Skin epidermis (tissue), 12 donors: ENCODE measurements around the gene OCA2.

Experiments used
- H3K27ac ChIP-seq, 21 experiments: fragments of 200-600 bp; sonication (generic) in 11 of 21; one replicate each; pipeline ENCODE4 v1.5.0; 2020; ENCODE audit warnings: mild to moderate bottlenecking in 3 of 21, inconsistent platforms in 2 of 21, moderate library complexity in 2 of 21
- H3K4me3 ChIP-seq, 7 experiments: fragments of 200-600 bp; sonication (generic) in 2 of 7; one replicate each; pipeline ENCODE4 v1.5.0; 2020; ENCODE audit warnings: inconsistent platforms in 2 of 7, mild to moderate bottlenecking in 2 of 7, moderate library complexity in 1 of 7

Gene OCA2

GRCh38 chr15:27808182-27808581 lies 290.9 kb downstream of the OCA2 start:
- Histone ChIP-seq H3K27ac (no peak overlapping the region), H3K4me3 (no peak overlapping the region)

- Histone ChIP-seq H3K4me3 (no peak overlapping the region), H3K27ac (no peak overlapping the region)
Observed at GRCh38 chr15:27807335-27807734, 291.8 kb downstream of the OCA2 start.

GRCh38 chr15:27806396-27806795 lies 292.7 kb downstream of the OCA2 start:
- Histone ChIP-seq H3K27ac (no peak overlapping the region), H3K4me3 (no peak overlapping the region)

GRCh38 chr15:27805261-27806220 lies 293.6 kb downstream of the OCA2 start:
- H3K27ac ChIP-seq = no peak overlapping the region
- H3K4me3 ChIP-seq = no peak overlapping the region

GRCh38 chr15:27804569-27805260 lies 294.4 kb downstream of the OCA2 start:
- no peak overlapping the region for H3K4me3 ChIP-seq
- no peak overlapping the region for H3K27ac ChIP-seq

GRCh38 chr15:27798807-27799206 lies 300.3 kb downstream of the OCA2 start:
- H3K4me3 ChIP-seq = no peak overlapping the region

GRCh38 chr15:27797765-27798164 lies 301.4 kb downstream of the OCA2 start:
- H3K4me3 ChIP-seq = no peak overlapping the region

More at GRCh38 chr15:27798807-27799206, 300.3 kb downstream of the OCA2 start:
- H3K27ac ChIP-seq = no peak overlapping the region

GRCh38 chr15:27796405-27797320 lies 302.5 kb downstream of the OCA2 start:
- H3K4me3 ChIP-seq = no peak overlapping the region
- H3K27ac ChIP-seq = no peak overlapping the region

More at GRCh38 chr15:27797765-27798164, 301.4 kb downstream of the OCA2 start:
- no peak overlapping the region for H3K27ac ChIP-seq

GRCh38 chr15:27792756-27793264 lies 306.3 kb downstream of the OCA2 start:
- H3K4me3 ChIP-seq = no peak overlapping the region
- no peak overlapping the region for H3K27ac ChIP-seq

GRCh38 chr15:27790270-27790669 lies 308.8 kb downstream of the OCA2 start:
- no peak overlapping the region for H3K27ac ChIP-seq
- no peak overlapping the region for H3K4me3 ChIP-seq

- no peak overlapping the region for H3K4me3 ChIP-seq
- no peak overlapping the region for H3K27ac ChIP-seq
Observed at GRCh38 chr15:27787931-27788330, 311.2 kb downstream of the OCA2 start.

GRCh38 chr15:27784107-27784506 lies 315.0 kb downstream of the OCA2 start:
- Histone ChIP-seq H3K27ac (no peak overlapping the region), H3K4me3 (no peak overlapping the region)

GRCh38 chr15:27783678-27784077 lies 315.4 kb downstream of the OCA2 start:
- no peak overlapping the region for H3K27ac ChIP-seq
- no peak overlapping the region for H3K4me3 ChIP-seq

GRCh38 chr15:27782125-27782524 lies 317.0 kb downstream of the OCA2 start:
- Histone ChIP-seq H3K27ac (peak overlapping the region in 1 of 21 experiments; percentile 65), H3K4me3 (no peak overlapping the region)

GRCh38 chr15:27776501-27776900 lies 322.6 kb downstream of the OCA2 start:
- Histone ChIP-seq H3K27ac (no peak overlapping the region), H3K4me3 (no peak overlapping the region)

- no peak overlapping the region for H3K27ac ChIP-seq
- no peak overlapping the region for H3K4me3 ChIP-seq
Observed at GRCh38 chr15:27774638-27775037, 324.5 kb downstream of the OCA2 start.

GRCh38 chr15:27774191-27774590 lies 324.9 kb downstream of the OCA2 start:
- no peak overlapping the region for H3K4me3 ChIP-seq
- H3K27ac ChIP-seq = no peak overlapping the region

GRCh38 chr15:27771892-27772291 lies 327.2 kb downstream of the OCA2 start:
- H3K4me3 ChIP-seq = no peak overlapping the region

GRCh38 chr15:27770769-27771554 lies 328.2 kb downstream of the OCA2 start:
- no peak overlapping the region for H3K4me3 ChIP-seq
- no peak overlapping the region for H3K27ac ChIP-seq

More at GRCh38 chr15:27771892-27772291, 327.2 kb downstream of the OCA2 start:
- no peak overlapping the region for H3K27ac ChIP-seq
